ENCODE data around the gene TPPP.

Gene TPPP

DNA sequence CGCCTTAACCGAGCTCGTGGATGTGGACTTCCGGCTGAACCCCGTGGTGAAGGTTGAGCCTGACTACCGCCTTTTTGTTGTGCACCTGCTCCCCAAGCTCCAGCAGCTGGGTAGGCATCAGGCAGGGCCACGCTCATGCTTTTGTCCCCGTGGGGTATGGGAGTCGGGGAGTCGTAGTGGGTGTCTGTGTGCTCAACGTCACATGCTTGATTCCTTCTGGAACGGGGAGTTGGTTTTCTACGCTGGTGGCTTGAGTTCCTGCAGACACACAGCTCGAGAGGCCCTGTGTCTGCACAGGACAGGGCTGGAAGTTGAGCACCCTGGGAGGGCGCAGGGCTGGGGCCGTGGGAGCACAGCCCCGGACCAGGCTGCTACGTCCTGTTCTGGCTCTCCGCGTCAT is 73.0 kb downstream of the TPPP start:
- Histone ChIP-seq H3K36me3 (ENCODE audit: control insufficient read depth, insufficient read depth, low read length) (peaks cover 71% of the 10 kb centered on the region), H3K4me1 (ENCODE audit: control insufficient read depth, insufficient read depth, low read length) (no peaks in the 10 kb centered on the region), H3K9me3 (ENCODE audit: control insufficient read depth, insufficient read depth, low read length) (no peaks in the 10 kb centered on the region), H3K27me3 (ENCODE audit: control insufficient read depth, insufficient read depth, low read length) (no peaks in the 10 kb centered on the region), H3K9ac (ENCODE audit: low read depth, low read length) (no peak overlapping the region), H3K4me3 (ENCODE audit: low read depth, low read length) (no peak overlapping the region), H3K27ac (ENCODE audit: low read depth, low read length) (no peak overlapping the region)

DNA sequence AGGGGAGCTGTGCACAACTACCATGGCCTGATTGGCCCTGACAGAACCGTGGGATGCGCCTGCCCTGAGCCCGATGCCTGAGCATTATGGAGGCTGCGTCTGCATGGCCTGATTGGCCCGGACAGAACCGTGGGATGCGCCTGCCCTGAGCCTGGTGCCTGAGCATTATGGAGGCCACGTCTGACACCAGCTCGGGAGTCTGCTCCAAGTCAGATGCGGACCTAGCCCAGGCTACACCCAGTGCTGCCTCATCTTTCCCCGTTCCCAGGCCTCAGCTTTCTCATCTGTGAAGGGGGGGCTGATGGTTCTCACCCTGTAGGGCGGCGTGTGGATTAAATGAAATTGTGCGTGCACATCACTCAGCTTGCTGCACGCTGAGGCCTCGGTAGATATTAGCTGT is 73.7 kb downstream of the TPPP start:
- Histone ChIP-seq H3K36me3 (ENCODE audit: control insufficient read depth, insufficient read depth, low read length) (peaks cover 64% of the 10 kb centered on the region), H3K27ac (ENCODE audit: low read depth, low read length) (no peak overlapping the region), H3K4me3 (ENCODE audit: low read depth, low read length) (no peak overlapping the region), H3K9ac (ENCODE audit: low read depth, low read length) (no peak overlapping the region), H3K9me3 (ENCODE audit: control insufficient read depth, insufficient read depth, low read length) (no peaks in the 10 kb centered on the region), H3K4me1 (ENCODE audit: control insufficient read depth, insufficient read depth, low read length) (no peaks in the 10 kb centered on the region), H3K27me3 (ENCODE audit: control insufficient read depth, insufficient read depth, low read length) (no peaks in the 10 kb centered on the region)

DNA sequence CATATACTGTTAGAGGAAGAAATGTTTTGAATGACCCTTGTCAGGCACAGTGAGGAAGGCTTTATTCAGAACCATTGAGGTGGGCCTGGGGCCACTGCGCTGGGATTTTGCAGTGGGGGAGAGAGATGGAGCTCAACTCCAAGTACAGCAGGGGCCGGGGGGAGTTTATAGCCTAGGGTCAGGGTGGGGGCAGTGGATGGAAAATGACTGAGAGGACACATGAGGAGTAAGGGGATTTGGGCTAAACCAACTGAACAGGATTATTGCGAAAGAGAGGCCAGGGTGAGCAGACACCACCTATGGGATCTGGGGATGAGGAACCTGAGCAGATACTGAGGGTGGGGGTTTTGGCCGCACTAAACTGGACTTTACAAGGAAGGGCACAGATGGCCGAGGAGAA is 74.7 kb downstream of the TPPP start:
- peaks cover 54% of the 10 kb centered on the region for H3K36me3 ChIP-seq (ENCODE audit: control insufficient read depth, insufficient read depth, low read length)
- no peaks in the 10 kb centered on the region for H3K9me3 ChIP-seq (ENCODE audit: control insufficient read depth, insufficient read depth, low read length)
- H3K27ac ChIP-seq (ENCODE audit: low read depth, low read length): no peak overlapping the region
- no peak overlapping the region for H3K4me3 ChIP-seq (ENCODE audit: low read depth, low read length)
- no peak overlapping the region for H3K9ac ChIP-seq (ENCODE audit: low read depth, low read length)
- no peaks in the 10 kb centered on the region for H3K27me3 ChIP-seq (ENCODE audit: control insufficient read depth, insufficient read depth, low read length)
- H3K4me1 ChIP-seq (ENCODE audit: control insufficient read depth, insufficient read depth, low read length): 0 out of 2 replicates have a peak, but pooled peaks cover 4% of the 10 kb centered on the region

DNA sequence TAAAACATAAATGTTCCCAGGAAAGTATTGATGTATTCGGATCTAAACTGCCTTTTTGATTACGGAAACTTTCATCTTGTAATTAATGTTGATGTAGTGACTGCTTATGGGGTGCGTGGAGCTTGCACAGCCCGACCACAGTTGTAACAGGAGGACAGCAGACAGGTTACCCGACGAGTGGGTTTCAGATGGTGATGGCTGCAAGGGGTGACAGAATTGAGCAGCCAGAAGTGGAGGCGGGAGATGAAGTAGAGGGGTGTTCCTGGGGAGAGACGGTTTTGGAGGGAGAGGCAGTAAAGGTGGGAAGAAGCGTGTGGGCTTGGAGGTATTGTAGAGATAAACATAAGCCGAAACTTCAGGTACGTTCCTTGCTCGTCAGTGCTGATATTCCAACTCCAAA is 75.3 kb downstream of the TPPP start:
- Histone ChIP-seq H3K4me1 (ENCODE audit: control insufficient read depth, insufficient read depth, low read length) (peaks cover 7% of the 10 kb centered on the region; the same call in 1 of the 2 replicates), H3K4me3 (ENCODE audit: low read depth, low read length) (no peak overlapping the region), H3K9ac (ENCODE audit: low read depth, low read length) (no peak overlapping the region), H3K27me3 (ENCODE audit: control insufficient read depth, insufficient read depth, low read length) (no peaks in the 10 kb centered on the region), H3K27ac (ENCODE audit: low read depth, low read length) (no peak overlapping the region), H3K9me3 (ENCODE audit: control insufficient read depth, insufficient read depth, low read length) (no peaks in the 10 kb centered on the region), H3K36me3 (ENCODE audit: control insufficient read depth, insufficient read depth, low read length) (peaks cover 50% of the 10 kb centered on the region)

DNA sequence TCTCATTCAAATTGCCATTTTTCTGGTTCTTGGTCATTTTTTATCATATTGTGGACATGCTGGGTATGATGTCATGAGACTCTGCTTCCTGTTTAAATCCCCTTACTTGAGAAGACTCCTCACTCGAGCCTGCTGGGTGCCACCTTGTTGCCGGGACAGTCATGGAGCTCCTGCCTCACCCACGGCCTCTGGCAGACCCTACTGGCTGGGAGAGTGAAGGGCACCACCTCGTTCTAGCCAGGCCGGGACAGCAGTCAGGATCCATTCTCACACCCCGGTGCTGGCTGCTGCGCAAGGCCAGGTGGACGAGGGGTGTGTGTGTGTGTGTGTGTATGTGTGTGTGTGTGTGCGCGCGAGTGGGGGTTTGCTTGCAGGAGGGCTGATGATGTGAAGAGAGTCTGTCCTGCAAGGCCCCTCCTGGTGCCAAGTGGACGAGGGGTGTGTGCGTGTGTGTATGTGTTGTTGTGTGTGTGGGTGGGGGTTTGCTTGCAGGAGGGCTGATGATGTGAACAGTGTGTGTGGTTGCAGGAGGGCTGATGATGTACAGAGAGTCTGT is 76.6 kb downstream of the TPPP start:
- Histone ChIP-seq H3K27ac (ENCODE audit: low read depth, low read length) (no peak overlapping the region), H3K9me3 (ENCODE audit: control insufficient read depth, insufficient read depth, low read length) (no peaks in the 10 kb centered on the region), H3K4me1 (ENCODE audit: control insufficient read depth, insufficient read depth, low read length) (peaks cover 9% of the 10 kb centered on the region; the same call in 1 of the 2 replicates), H3K36me3 (ENCODE audit: control insufficient read depth, insufficient read depth, low read length) (peaks cover 39% of the 10 kb centered on the region), H3K27me3 (ENCODE audit: control insufficient read depth, insufficient read depth, low read length) (no peaks in the 10 kb centered on the region), H3K9ac (ENCODE audit: low read depth, low read length) (no peak overlapping the region), H3K4me3 (ENCODE audit: low read depth, low read length) (no peak overlapping the region)

DNA sequence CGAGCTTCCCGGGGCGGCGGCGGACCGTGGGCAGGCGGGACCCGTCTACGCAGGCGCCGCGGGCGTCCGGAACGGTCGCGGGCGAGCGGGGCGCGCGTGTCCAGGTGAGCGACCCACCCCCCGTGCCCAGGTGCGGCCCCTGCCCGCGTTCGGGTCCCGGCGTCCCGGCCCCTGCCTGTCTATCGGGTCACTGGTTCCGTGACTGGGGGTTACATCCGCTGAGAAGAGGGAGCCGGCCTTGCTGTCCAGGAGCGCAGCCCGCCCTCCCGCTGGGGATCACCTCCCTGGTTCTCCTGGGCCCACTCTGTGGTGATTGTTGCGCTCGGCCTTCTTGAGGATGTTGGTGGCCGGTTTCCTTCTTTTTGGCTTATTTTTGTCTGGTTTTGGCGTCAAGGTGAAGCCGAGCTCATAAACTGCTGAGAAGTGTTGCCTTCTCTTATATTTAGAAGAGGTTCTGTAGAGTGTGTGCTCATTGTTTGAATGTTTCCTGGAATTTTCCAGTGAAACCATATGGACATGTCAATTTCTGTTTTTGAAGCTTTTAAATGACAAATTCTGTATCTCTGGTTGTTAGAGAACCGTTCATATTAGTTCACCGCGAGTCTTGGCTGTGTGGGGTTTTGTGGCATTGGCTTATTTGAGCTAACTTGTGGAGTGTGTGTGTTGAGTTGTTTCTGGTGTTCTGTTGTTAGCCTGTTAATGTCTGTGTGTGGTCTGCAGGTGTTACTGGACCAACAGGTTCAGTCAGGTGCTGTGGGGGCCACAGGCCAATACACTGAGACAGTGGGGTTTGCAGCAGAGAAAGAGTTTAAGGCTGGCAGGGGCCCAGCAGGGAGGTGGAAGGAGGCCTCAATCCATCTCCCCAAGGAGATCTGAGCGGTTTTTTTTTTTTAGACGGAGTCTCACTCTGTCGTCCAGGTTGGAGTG is 80.4 kb downstream of the TPPP start:
- H3K4me3 ChIP-seq (ENCODE audit: low read depth, low read length): peak overlapping the region; percentile 85
- no peaks in the 10 kb centered on the region for H3K9me3 ChIP-seq (ENCODE audit: control insufficient read depth, insufficient read depth, low read length)
- peaks cover 9% of the 10 kb centered on the region; the same call in 1 of the 2 replicates for H3K4me1 ChIP-seq (ENCODE audit: control insufficient read depth, insufficient read depth, low read length)
- H3K27me3 ChIP-seq (ENCODE audit: control insufficient read depth, insufficient read depth, low read length): no peaks in the 10 kb centered on the region
- H3K36me3 ChIP-seq (ENCODE audit: control insufficient read depth, insufficient read depth, low read length): peaks cover 2% of the 10 kb centered on the region; the same call in 1 of the 2 replicates
- peak overlapping the region; percentile 26 for H3K9ac ChIP-seq (ENCODE audit: low read depth, low read length)
- no peak overlapping the region for H3K27ac ChIP-seq (ENCODE audit: low read depth, low read length)

DNA sequence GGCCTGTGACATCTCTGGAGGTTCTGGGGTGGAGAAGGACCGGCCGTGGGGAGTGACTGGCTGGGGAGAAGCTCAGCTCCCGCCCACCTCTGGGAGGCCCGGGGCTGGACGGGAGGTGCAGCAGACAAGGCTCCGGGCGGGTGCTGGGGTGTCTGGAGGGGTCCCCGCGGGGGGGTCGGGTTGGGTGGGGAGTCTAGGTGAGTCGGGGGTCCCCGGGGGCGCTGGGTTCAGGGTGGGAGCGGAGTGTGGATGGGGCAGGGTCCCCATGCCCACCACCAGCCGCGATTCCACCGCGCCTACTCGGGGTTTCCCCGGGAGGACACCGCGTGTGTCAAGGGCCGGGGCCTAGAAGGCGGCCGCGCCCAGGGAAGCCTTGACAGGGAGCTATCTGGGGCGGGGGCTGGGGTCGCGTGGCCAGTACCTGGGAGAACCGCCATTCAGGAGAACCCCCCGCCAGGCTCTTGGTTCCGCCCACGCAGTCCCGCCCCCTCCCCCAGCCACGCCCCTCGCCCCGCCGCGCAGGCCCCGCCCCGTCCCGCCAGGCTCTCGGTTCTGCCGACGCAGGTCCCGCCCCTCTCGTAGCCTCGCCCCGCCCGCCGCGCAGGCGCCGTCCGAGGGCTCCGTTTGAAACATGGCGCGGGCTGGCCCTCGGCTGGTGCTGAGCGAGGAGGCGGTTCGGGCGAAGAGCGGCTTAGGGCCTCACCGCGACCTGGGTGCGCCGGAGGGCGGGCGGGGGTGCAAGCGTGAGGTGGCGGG is 81.2 kb downstream of the TPPP start, which contains the start of gene CEP72:
Gene CEP72 (plus strand): TSS at position 610 of the 756 bp plus-strand sequence. CDS start 22 bp downstream, at position 632.
- Histone ChIP-seq H3K27ac (ENCODE audit: low read depth, low read length) (no peak within 1 kb of the TSS), H3K4me1 (ENCODE audit: control insufficient read depth, insufficient read depth, low read length) (peaks cover 9% of the 10 kb centered on the region; the same call in 1 of the 2 replicates), H3K4me3 (ENCODE audit: low read depth, low read length) (peak within 1 kb of the TSS; percentile 85), H3K9ac (ENCODE audit: low read depth, low read length) (peak within 1 kb of the TSS; percentile 26), H3K36me3 (ENCODE audit: control insufficient read depth, insufficient read depth, low read length) (no peaks in the 10 kb centered on the region), H3K27me3 (ENCODE audit: control insufficient read depth, insufficient read depth, low read length) (no peaks in the 10 kb centered on the region), H3K9me3 (ENCODE audit: control insufficient read depth, insufficient read depth, low read length) (no peaks in the 10 kb centered on the region)

DNA sequence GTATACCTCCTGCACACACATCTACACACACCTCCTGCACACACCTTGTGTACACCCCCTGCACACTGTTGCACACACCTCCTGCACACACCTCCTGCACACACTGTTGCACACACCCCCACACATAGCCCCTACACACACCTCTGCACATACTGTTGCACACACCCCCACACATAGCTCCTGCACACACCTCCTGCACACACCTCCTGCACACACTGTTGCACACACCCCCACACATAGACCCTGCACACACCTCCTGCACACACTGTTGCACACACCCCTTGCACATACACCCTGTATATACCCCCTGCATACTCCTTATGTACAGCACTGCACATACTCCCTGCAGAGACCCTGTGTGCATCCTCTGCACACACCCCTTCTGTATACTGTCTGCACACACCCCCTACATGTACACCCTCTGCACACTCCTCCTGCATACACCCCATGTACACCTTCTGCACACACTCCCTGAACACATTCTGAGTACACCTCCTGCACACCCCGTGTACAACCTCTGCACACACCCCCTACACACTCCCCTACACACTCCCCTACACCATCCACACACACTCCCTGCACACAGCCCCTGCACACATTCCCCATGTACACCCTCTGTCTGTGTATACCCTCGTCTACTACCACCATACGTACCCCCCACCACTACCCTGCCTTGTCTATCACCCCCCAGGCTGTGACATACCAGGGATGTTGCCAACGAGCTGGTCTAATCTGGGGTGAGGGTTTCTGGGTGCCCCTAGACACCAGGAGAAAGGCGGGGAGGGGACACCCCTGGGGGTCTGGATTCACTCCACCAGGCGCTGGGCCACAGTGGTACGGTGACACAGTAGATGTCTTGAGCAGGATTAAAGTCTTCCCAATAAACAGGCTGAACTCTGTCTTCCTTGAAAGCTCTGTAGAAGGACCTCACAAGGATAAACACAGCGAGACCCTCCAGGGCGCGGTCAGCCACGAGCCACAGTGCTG is 82.1 kb downstream of the TPPP start:
- no peak overlapping the region for H3K27ac ChIP-seq (ENCODE audit: low read depth, low read length)
- H3K36me3 ChIP-seq (ENCODE audit: control insufficient read depth, insufficient read depth, low read length): no peaks in the 10 kb centered on the region
- no peak overlapping the region for H3K9ac ChIP-seq (ENCODE audit: low read depth, low read length)
- H3K4me3 ChIP-seq (ENCODE audit: low read depth, low read length): peak overlapping the region; percentile 76
- peaks cover 9% of the 10 kb centered on the region; the same call in 1 of the 2 replicates for H3K4me1 ChIP-seq (ENCODE audit: control insufficient read depth, insufficient read depth, low read length)
- H3K9me3 ChIP-seq (ENCODE audit: control insufficient read depth, insufficient read depth, low read length): no peaks in the 10 kb centered on the region
- H3K27me3 ChIP-seq (ENCODE audit: control insufficient read depth, insufficient read depth, low read length): no peaks in the 10 kb centered on the region

DNA sequence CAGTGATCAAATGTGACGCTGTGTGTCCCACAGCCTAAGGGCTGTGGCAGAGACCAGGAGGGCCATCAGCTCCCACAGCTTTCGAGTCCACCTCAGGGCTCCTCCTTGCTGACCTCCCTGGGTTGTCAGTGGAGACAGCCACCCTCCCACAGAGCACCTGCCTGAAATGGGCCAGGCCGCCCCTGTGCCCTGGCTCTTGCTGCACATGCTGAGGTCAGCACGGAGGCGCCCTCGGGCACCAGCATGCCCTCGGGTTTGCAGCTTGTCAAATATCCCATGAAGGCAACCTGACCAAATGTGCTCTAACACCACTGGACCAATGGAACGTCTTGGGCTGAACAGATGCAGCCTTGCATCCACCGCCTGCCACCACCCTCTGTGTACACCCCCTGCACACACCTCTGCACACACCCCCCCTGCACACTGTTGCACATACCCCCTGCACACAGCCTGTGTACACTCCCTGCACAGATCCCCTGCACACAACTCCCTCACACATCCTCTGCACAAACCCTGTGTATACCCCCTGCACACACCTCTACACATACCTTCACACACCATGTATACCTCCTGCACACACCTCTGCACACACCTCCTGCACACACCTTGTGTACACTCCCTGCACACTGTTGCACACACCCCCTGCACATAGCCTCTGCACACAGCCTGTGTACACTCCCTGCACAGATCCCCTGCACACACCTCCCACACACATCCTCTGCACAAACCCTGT is 83.0 kb downstream of the TPPP start:
- H3K4me1 ChIP-seq (ENCODE audit: control insufficient read depth, insufficient read depth, low read length): peaks cover 9% of the 10 kb centered on the region; the same call in 1 of the 2 replicates
- H3K4me3 ChIP-seq (ENCODE audit: low read depth, low read length): no peak overlapping the region
- no peaks in the 10 kb centered on the region for H3K27me3 ChIP-seq (ENCODE audit: control insufficient read depth, insufficient read depth, low read length)
- H3K9me3 ChIP-seq (ENCODE audit: control insufficient read depth, insufficient read depth, low read length): no peaks in the 10 kb centered on the region
- H3K27ac ChIP-seq (ENCODE audit: low read depth, low read length): no peak overlapping the region
- no peaks in the 10 kb centered on the region for H3K36me3 ChIP-seq (ENCODE audit: control insufficient read depth, insufficient read depth, low read length)
- H3K9ac ChIP-seq (ENCODE audit: low read depth, low read length): no peak overlapping the region

Data from HUES48 (cell line).